ENCODE results near the gene SHFL.
A peak's percentile ranks its signal among the peaks of the same experiment; 100 is the strongest.

Gene SHFL

DNA sequence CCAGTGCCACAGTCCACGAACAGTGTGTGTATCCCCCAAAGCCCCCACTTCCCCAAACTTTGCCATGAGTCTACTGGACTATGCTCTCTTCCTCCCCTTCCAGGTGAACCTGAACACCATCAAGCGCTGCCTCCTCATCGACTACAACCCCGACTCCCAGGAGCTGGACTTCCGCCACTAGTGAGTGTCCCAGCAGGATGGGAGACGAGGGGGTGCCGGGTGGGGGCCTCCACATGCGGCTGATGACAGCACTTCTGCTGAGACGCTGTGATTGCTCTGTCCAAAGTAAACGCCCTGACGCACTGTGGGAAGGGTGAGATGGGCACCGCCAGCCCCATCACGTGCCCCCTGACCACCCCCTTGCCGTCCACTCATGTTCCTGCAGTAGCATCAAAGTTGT lies 23.4 kb downstream of the SHFL start:
- DNase-seq (ENCODE audit: low read depth), result no peak

DNA sequence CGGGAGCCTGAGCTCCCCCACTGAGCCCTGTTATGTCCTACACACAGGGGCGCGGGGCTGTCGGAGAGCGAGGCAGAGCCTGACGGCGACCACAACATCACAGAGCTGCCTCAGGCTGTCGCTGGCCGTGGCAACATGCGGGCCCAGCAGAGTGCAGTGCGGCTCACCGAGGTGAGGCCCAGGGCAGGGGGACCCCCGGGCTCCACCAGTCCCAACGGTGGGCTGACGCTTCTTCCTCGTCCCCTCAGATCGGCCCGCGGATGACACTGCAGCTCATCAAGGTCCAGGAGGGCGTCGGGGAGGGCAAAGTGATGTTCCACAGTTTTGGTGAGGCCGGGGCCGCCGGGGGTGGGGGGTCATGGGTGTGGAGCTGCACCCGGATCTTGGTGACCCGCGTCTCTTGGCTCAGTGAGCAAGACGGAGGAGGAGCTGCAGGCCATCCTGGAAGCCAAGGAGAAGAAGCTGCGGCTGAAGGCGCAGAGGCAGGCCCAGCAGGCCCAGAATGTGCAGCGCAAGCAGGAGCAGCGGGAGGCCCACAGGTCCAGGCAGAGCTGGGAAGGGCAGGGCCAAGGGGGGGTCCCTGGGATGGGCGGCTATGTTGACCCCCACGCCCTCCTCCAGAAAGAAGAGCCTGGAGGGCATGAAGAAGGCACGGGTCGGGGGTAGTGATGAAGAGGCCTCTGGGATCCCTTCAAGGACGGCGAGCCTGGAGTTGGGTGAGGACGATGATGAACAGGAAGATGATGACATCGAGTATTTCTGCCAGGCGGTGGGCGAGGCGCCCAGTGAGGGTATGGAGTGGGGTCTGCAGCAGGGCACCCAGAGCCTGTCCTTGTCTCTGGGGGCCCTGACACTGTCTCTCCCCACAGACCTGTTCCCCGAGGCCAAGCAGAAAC lies 24.2 kb downstream of the SHFL start:
- no peak for DNase-seq (ENCODE audit: low read depth)

- DNase-seq (ENCODE audit: low read depth), result no peak
Measured at GRCh38 chr19:10110972-10111317, 24.8 kb downstream of the SHFL start.

GRCh38 chr19:10111405-10111811 lies 25.3 kb downstream of the SHFL start, which contains the start of gene P2RY11:
Gene P2RY11 (plus strand): TSS chr19:10111693. CDS start chr19:10111722, 29 bp downstream.
- DNase-seq (ENCODE audit: low read depth), result peak; percentile 55

DNA sequence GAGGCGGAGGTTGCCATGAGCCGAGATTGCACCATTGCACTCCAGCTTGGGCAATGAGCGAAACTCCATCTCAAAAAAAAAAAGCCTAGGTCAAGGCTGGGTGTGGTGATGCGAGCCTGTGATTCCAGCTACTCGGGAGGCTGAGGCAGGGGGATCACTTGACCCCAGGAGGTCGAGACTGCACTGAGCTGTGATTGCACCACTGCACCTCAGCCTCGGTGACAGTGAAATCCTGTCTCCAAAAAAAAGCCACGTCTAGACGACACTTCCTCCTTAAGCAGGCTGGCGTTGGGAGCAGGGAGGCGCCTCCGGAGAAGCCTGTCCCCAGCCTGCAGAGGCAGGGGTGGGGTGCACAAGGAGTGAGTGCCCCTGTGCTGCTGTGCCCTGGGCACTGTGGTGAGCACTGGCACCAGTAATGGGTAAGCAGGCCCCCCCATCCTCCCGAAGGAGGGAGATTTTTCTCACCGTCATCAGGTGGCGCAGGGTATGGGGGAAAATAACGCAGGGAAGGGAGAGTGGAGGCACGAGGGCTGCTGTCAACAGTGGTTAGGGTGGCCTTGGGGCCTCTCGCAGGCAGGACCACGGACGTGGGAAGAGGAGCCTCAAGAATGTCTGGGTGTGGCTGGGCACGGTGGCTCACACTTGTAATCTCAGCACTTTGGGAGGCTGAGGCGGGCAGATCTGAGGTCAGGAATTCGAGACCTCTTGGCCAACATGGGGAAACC lies 26.1 kb downstream of the SHFL start:
- DNase-seq (ENCODE audit: low read depth), result peak; percentile 64

- DNase-seq (ENCODE audit: low read depth), result peak; percentile 74
Measured at GRCh38 chr19:10112895-10113591, 26.9 kb downstream of the SHFL start.

- no peak for DNase-seq (ENCODE audit: low read depth)
Measured at GRCh38 chr19:10113592-10113963, 27.5 kb downstream of the SHFL start.

DNA sequence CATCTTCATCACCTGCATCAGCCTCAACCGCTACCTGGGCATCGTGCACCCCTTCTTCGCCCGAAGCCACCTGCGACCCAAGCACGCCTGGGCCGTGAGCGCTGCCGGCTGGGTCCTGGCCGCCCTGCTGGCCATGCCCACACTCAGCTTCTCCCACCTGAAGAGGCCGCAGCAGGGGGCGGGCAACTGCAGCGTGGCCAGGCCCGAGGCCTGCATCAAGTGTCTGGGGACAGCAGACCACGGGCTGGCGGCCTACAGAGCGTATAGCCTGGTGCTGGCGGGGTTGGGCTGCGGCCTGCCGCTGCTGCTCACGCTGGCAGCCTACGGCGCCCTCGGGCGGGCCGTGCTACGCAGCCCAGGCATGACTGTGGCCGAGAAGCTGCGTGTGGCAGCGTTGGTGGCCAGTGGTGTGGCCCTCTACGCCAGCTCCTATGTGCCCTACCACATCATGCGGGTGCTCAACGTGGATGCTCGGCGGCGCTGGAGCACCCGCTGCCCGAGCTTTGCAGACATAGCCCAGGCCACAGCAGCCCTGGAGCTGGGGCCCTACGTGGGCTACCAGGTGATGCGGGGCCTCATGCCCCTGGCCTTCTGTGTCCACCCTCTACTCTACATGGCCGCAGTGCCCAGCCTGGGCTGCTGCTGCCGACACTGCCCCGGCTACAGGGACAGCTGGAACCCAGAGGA lies 28.0 kb downstream of the SHFL start:
- no peak for DNase-seq (ENCODE audit: low read depth)

DNA sequence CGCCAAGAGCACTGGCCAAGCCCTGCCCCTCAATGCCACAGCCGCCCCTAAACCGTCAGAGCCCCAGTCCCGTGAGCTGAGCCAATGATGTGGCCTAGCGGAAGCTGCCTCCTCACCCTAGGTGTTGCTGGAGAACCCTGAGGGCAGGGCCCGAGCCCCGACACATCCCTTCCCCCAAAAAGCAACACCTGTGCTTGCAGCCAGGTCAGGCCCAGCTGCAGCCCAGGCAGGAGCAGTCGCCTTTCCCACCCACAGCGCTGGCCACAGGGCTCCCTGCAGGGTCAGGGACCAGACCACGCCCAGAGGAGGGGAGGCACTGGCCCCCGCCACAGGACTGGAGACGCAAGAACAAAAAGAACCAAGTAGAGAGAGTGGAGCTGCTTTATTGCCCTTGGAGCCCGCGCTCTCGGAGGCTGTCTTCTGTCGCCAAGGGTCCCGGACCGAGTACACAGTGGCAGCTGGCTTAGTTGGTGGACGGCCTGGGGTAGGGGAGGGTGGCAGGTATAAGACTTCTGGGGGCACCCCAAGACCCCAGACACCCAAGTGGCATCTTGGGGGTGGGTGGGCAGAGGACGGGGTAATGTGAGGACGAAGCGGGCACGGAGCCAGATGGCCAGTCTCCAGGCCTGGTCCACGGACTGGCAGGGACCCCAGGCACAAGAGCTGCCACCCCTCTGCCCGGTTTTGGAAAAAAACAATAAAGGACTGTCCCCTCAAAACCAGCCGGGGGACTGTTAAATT lies 28.7 kb downstream of the SHFL start:
- no peak for DNase-seq (ENCODE audit: low read depth)

DNA sequence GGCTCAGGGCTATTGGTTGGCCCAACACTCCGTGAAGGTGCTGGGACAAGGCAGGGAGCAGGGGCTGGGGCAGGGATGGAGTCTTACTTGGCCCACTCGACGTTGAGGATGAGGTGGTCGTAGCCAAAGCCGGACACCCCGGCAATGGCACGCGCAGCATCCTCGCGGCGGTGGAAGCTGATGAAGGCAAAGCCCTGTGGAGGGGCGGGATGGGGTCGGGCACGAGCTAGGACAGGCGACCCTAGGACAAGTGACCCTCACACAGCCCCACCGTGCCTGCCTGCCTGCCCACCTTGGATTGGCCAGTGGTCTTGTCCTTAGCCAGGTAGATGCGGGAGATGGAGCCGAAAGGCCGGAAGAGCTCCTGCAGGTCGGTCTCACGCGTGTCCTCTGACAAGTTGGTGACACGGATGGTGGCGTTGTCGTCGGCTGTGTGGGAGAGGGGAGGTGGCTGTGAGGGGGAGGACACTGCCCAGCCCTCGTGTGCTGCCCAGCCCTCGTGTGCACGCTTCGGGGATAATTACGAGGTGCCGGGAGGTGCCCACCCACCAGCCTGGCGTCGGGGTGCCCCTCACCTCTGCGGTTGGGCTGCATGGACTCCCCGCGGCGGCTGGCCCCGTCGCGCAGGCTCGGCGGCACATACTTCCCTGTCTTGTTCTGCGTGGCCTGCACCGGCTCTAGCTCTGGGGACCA lies 29.4 kb downstream of the SHFL start:
- DNase-seq (ENCODE audit: low read depth), result no peak

- no peak for DNase-seq (ENCODE audit: low read depth)
Measured at GRCh38 chr19:10116085-10116865, 30.2 kb downstream of the SHFL start.

DNA sequence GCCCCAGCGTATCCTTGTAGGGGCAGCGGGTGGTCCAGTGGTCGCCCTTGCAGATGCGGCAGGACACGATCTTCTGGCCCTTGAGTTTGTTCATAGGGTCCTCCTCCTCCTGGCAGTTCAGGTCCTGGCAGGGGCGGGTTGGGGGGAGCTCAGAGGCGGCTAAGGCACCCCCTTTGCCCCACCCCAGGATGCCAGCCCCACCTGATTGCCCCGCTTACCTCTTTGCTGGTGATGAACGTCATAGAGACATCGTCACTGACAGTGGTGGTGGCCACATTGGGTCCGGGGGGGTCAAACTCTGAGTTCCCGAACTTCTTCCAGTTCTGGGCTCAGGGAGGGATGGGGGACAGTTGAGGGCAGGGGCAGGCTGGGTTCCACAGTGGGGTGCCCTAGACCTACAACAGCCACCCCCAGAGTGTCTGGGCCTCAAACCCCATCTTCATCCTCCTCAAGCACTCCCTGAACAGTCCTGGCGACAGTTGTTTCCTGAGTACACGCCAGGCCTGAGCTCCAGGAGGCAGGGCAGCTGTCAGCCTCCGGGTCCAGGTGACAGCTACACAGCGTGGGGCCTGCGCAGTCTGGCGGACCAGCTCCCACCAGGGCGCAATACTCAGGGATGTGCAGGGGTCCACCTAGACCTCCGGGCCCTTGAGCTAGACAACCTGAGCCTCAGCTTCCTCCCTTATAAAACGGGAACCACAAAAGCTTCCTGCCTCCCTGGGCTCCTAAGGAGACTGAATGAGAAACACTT lies 30.9 kb downstream of the SHFL start:
- DNase-seq (ENCODE audit: low read depth), result no peak

GRCh38 chr19:10118960-10119359 lies 32.8 kb downstream of the SHFL start:
- no peak for DNase-seq (ENCODE audit: low read depth)

DNA sequence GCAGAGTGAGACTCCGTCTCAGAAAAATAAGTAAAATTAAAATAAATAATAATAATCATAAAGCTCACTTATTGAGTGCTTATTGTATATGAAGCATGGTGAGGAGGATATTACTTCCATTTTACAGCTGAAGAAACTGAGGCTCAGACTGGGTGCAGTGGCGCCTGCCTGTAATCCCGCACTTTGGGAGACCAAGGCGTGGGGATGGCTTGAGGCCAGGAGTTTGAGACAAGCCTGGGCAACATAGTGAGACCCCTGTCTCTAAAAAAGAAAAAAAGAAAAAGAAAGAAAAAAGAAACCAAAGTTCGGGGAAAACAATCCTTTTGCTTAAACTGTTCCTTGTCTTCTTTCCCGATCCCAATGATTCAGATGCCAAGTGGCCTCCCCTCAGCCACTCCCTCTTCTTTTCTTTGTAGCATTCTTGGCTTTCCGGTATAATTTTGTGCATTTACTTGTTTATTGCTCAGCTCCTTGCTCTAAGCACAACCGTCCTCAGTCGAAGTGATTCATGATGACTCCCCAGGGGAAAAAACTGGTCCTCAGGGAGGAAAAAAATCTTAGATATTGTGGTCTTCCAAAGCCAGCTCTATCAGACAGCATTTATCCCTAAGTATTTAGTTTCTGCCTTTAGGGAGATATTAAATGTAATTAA lies 34.5 kb downstream of the SHFL start:
- no peak for DNase-seq (ENCODE audit: low read depth)

DNA sequence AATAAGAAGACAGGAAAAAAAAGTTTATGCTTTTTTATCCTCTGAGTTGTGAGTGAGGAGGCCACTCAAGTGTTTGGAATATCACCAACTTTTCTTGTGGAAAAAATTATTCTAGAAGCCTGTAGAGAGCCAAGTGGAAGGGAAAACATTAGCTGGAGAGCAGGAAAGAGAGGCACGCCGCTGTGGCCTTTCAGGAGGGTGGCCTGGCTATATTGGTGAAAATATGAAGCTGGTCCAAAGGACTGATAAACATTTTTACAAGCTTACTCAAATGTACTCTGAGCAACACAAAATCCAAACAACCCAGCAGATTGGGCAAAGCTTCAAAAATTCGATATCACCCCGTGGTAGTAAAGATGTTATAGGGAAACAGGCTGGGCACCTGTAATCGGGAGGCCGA lies 35.9 kb downstream of the SHFL start:
- DNase-seq (ENCODE audit: low read depth), result no peak

- DNase-seq (ENCODE audit: low read depth), result no peak
Measured at GRCh38 chr19:10124429-10124828, 38.3 kb downstream of the SHFL start.

GRCh38 chr19:10126213-10126639 lies 40.1 kb downstream of the SHFL start:
- DNase-seq (ENCODE audit: low read depth), result no peak

DNA sequence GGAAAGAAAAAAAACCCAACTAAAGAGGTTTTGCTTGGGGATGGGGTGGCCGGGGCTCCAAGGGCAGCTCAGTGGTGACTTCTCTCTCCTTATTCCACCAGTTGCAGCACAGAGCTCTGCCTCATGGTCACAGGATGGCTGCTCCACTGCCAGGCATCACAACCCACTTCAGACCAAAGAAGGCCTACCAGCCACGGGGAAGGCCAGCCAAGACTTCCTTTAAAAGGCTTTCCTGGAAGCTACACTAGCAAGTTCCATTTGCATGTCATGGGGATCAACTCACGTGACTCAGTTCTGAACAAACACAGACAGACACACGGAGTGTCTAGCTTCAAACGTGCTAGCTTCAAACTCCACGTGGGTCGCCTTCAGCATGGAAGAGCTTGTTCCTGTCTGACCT lies 46.8 kb downstream of the SHFL start:
- DNase-seq (ENCODE audit: low read depth), result no peak

DNA sequence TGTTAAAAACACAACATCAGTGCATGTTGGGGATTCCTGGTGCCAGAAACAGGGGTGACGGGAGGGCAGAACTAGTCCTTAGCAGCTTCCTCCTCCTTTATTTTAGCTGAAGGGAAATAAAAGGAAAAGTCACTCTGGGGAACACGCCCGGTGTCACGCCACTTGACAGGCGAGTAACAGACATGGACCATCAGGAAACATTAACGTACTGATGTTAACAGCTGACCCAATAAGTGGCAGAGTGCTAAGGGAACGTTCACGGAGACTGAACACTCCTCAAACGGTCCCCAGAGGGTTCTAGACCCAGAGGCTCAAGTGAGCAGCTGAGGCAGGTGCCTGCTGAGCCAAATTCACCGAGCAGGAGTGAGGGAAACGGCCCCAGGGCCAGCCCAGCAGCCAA lies 47.5 kb downstream of the SHFL start:
- DNase-seq (ENCODE audit: low read depth), result no peak
